Neural cell (in vitro differentiated cells): ENCODE results near the gene SLC1A2. TPM values are rescaled to one million over a fixed set of nuclear protein-coding genes. Genes with fewer than 3 reads are reported as not detected.

Experiments used
- H2AFZ ChIP-seq: fragments of 200-600, 300-800 bp; sonication (generic), shearing (Covaris generic); 2 replicates; pipeline ENCODE4 v1.6.0; 2014; ENCODE audit warnings: low read depth, mild to moderate bottlenecking, antibody characterized with exemption, low read length, moderate library complexity
- H3F3A ChIP-seq: fragments of 200-600 bp; shearing (Covaris generic); 2 replicates; pipeline ENCODE4 v1.6.1; 2016; ENCODE audit warnings: mild to moderate bottlenecking, moderate library complexity, mixed read lengths, antibody characterized with exemption, low read length; ENCODE audit not compliant: insufficient read depth, poor library complexity, severe bottlenecking
- H3K27ac ChIP-seq: fragments of 200-600, 300-800 bp; sonication (generic), shearing (Covaris generic); 2 replicates; pipeline ENCODE4 v1.5.1; 2014; ENCODE audit warnings: mild to moderate bottlenecking, low read length, moderate library complexity
- H3K27me3 ChIP-seq: fragments of 300-800, 200-600 bp; sonication (generic), shearing (Covaris generic); 2 replicates; pipeline ENCODE4 v1.6.0; 2014; ENCODE audit warnings: mild to moderate bottlenecking, low read depth, low read length, moderate library complexity; ENCODE audit not compliant: insufficient read depth
- H3K36me3 ChIP-seq: fragments of 300-800, 200-600 bp; sonication (generic), shearing (Covaris generic); 2 replicates; pipeline ENCODE4 v1.5.1; 2014; ENCODE audit warnings: mild to moderate bottlenecking, antibody characterized with exemption, low read length, moderate library complexity; ENCODE audit not compliant: insufficient read depth
- H3K4me2 ChIP-seq: fragments of 300-800, 200-600 bp; sonication (generic), shearing (Covaris generic); 2 replicates; pipeline ENCODE4 v1.6.0; 2014; ENCODE audit warnings: mild to moderate bottlenecking, low read length
- H3K4me3 ChIP-seq: fragments of 300-800, 200-600 bp; sonication (generic), shearing (Covaris generic); 2 replicates; pipeline ENCODE4 v1.5.1; 2014; ENCODE audit warnings: mild to moderate bottlenecking, low read length, moderate library complexity
- H3K79me2 ChIP-seq: fragments of 200-600 bp; shearing (Covaris generic); replicated peaks from 2 replicates; pipeline ENCODE4 v1.6.0; 2014; ENCODE audit warnings: mild to moderate bottlenecking, low read length, moderate library complexity; ENCODE audit not compliant: insufficient read depth
- H3K9ac ChIP-seq: fragments of 300-800, 200-600 bp; sonication (generic), shearing (Covaris generic); 2 replicates; pipeline ENCODE4 v1.6.1; 2016; ENCODE audit warnings: mild to moderate bottlenecking, low read length, mixed read lengths
- H3K9me2 ChIP-seq: fragments of 200-600 bp; shearing (Covaris generic); 2 replicates; pipeline ENCODE4 v1.6.1; 2016; ENCODE audit warnings: mild to moderate bottlenecking, low read length, mixed read lengths; ENCODE audit not compliant: insufficient read depth
- H3K9me3 ChIP-seq: fragments of 200-600, 300-800 bp; sonication (generic), shearing (Covaris generic); 2 replicates; pipeline ENCODE4 v1.6.1; 2016; ENCODE audit warnings: mild to moderate bottlenecking, mixed run types, low read length, moderate library complexity, mixed read lengths
- H4K20me1 ChIP-seq: fragments of 200-600 bp; shearing (Covaris generic); 2 replicates; pipeline ENCODE4 v1.6.1; 2016; ENCODE audit warnings: mild to moderate bottlenecking, mixed run types; ENCODE audit not compliant: insufficient read depth
- EP300 ChIP-seq: fragments of 450-650 bp; conservative IDR thresholded peaks from 2 replicates; pipeline ENCODE4 v1.6.1; 2014; ENCODE audit warnings: antibody characterized with exemption, mild to moderate bottlenecking, moderate library complexity; ENCODE audit not compliant: poor library complexity, severe bottlenecking
- EZH2 ChIP-seq: fragments of 200-600, 300-800 bp; shearing (Covaris generic), sonication (generic); IDR thresholded peaks from 2 replicates; pipeline ENCODE4 v1.6.1; 2014; ENCODE audit warnings: antibody characterized with exemption, low read length, borderline replicate concordance, mild to moderate bottlenecking; ENCODE audit not compliant: insufficient read depth, poor library complexity, severe bottlenecking
- MXI1 ChIP-seq: fragments of 450-650 bp; conservative IDR thresholded peaks from 2 replicates; pipeline ENCODE4 v1.6.1; 2014; ENCODE audit warnings: antibody characterized with exemption, mild to moderate bottlenecking; ENCODE audit not compliant: poor library complexity, severe bottlenecking
- POLR2AphosphoS5 ChIP-seq: IDR thresholded peaks from 2 replicates; pipeline ENCODE4 v1.6.1; 2012
- RAD21 ChIP-seq: fragments of 450-650 bp; conservative IDR thresholded peaks from 2 replicates; pipeline ENCODE4 v1.6.1; 2014; ENCODE audit warnings: antibody characterized with exemption, mild to moderate bottlenecking, moderate library complexity
- SMC3 ChIP-seq: fragments of 450-650 bp; conservative IDR thresholded peaks from 2 replicates; pipeline ENCODE4 v1.6.1; 2014; ENCODE audit warnings: antibody characterized with exemption, mild to moderate bottlenecking, moderate library complexity; ENCODE audit not compliant: poor library complexity
- TAF1 ChIP-seq: IDR thresholded peaks from 2 replicates; pipeline ENCODE4 v1.6.1; 2012; ENCODE audit warnings: low read depth
- polyA plus RNA-seq: library from polyadenylated mRNA; depleted of rRNA; stranded (reverse); fragments of >200 nt; gene quantifications from 2 replicates; pipeline ENCODE4 v1.2.3, GENCODE V29; 2014
- TF ChIP-seq, protein P1 (sequence below): IDR thresholded peaks from 2 replicates; pipeline ENCODE4 v1.6.1; 2012; ENCODE audit warnings: borderline replicate concordance
- TF ChIP-seq, protein P2 (sequence below): fragments of 450-650 bp; IDR thresholded peaks from 2 replicates; pipeline ENCODE4 v1.5.1; 2014; ENCODE audit warnings: antibody characterized with exemption, mild to moderate bottlenecking, moderate library complexity; ENCODE audit not compliant: poor library complexity, severe bottlenecking

SLC1A2 gene
- polyA plus RNA-seq, 1 donor from 2014 or later = 134 TPM

DNA sequence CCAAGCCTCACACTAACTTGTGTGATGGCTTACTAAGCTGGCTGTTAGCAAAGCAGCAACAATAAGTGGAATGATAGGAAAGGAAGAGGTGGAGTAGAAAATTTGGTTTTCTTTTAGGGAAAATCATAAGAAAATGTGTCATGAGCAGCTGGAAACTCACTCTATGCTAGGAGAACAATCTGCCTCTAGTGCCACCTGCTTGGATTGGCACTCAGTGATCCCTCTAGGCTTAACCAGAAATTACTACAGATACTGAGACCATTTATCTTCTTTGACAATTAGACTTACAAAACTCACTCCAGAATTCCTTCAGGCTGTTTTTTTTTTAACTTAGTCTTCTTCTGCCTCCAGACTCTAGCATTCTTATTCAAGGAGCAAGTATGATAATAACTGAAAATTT lies 163.1 kb downstream of the SLC1A2 start:
- no peaks in the 10 kb centered on the region for H3K27me3 ChIP-seq
- no peak overlapping the region for H3K4me2 ChIP-seq
- H3K9me3 ChIP-seq = no peaks in the 10 kb centered on the region
- no peaks in the 10 kb centered on the region for H3K9me2 ChIP-seq
- H2AFZ ChIP-seq = no peak overlapping the region
- H3K4me3 ChIP-seq = no peak overlapping the region
- no peaks in the 10 kb centered on the region for H4K20me1 ChIP-seq
- no peaks in the 10 kb centered on the region for H3F3A ChIP-seq
- TF ChIP-seq EZH2 = no peak
- H3K36me3 ChIP-seq = peaks cover under 1% of the 10 kb centered on the region
- no peaks in the 10 kb centered on the region for H3K79me2 ChIP-seq
- H3K27ac ChIP-seq = no peak overlapping the region
- no peak overlapping the region for H3K9ac ChIP-seq

DNA sequence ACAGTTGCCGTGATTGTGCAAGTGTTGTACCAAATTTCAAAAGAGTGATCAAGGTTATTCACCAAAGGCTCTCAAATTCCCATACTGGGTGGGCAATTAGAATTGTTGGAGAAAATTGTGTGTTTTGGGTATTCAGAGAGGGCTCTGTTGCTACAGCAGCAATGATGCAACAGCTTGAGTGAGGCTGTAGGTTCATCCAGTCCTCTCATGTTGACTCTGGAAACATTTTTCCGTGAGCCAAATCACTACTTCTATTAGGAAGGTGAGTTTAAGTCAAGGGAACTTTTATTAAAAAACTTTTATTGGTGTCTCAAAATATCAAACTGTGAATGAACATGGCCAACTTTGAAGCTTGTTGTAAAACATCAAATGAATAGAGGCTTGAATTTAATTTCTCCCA lies 163.8 kb downstream of the SLC1A2 start:
- Histone ChIP-seq H3K9ac (no peak overlapping the region), H3F3A (no peaks in the 10 kb centered on the region), H3K27me3 (no peaks in the 10 kb centered on the region), H3K9me3 (no peaks in the 10 kb centered on the region), H3K79me2 (no peaks in the 10 kb centered on the region), H2AFZ (no peak overlapping the region), H3K27ac (no peak overlapping the region), H3K4me3 (no peak overlapping the region), H3K4me2 (no peak overlapping the region), H3K36me3 (peaks cover 8% of the 10 kb centered on the region), H3K9me2 (no peaks in the 10 kb centered on the region), H4K20me1 (no peaks in the 10 kb centered on the region)
- TF ChIP-seq MXI1 (no peak), RAD21 (no peak)
- TF ChIP-seq, protein P1, sequence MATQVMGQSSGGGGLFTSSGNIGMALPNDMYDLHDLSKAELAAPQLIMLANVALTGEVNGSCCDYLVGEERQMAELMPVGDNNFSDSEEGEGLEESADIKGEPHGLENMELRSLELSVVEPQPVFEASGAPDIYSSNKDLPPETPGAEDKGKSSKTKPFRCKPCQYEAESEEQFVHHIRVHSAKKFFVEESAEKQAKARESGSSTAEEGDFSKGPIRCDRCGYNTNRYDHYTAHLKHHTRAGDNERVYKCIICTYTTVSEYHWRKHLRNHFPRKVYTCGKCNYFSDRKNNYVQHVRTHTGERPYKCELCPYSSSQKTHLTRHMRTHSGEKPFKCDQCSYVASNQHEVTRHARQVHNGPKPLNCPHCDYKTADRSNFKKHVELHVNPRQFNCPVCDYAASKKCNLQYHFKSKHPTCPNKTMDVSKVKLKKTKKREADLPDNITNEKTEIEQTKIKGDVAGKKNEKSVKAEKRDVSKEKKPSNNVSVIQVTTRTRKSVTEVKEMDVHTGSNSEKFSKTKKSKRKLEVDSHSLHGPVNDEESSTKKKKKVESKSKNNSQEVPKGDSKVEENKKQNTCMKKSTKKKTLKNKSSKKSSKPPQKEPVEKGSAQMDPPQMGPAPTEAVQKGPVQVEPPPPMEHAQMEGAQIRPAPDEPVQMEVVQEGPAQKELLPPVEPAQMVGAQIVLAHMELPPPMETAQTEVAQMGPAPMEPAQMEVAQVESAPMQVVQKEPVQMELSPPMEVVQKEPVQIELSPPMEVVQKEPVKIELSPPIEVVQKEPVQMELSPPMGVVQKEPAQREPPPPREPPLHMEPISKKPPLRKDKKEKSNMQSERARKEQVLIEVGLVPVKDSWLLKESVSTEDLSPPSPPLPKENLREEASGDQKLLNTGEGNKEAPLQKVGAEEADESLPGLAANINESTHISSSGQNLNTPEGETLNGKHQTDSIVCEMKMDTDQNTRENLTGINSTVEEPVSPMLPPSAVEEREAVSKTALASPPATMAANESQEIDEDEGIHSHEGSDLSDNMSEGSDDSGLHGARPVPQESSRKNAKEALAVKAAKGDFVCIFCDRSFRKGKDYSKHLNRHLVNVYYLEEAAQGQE = no peak

GRCh38 chr11:35253237-35253636 lies 166.1 kb downstream of the SLC1A2 start:
- Histone ChIP-seq H4K20me1 (no peaks in the 10 kb centered on the region), H3K4me2 (no peak overlapping the region)

More at GRCh38 chr11:35253237-35253636, 166.1 kb downstream of the SLC1A2 start:
- TF ChIP-seq EZH2 = no peak
- TF ChIP-seq POLR2AphosphoS5 = no peak
- TF ChIP-seq, protein P1 = no peak
- TF ChIP-seq SMC3 = no peak
- TF ChIP-seq RAD21 = no peak
- TF ChIP-seq, protein P2, sequence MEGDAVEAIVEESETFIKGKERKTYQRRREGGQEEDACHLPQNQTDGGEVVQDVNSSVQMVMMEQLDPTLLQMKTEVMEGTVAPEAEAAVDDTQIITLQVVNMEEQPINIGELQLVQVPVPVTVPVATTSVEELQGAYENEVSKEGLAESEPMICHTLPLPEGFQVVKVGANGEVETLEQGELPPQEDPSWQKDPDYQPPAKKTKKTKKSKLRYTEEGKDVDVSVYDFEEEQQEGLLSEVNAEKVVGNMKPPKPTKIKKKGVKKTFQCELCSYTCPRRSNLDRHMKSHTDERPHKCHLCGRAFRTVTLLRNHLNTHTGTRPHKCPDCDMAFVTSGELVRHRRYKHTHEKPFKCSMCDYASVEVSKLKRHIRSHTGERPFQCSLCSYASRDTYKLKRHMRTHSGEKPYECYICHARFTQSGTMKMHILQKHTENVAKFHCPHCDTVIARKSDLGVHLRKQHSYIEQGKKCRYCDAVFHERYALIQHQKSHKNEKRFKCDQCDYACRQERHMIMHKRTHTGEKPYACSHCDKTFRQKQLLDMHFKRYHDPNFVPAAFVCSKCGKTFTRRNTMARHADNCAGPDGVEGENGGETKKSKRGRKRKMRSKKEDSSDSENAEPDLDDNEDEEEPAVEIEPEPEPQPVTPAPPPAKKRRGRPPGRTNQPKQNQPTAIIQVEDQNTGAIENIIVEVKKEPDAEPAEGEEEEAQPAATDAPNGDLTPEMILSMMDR = no peak
- TF ChIP-seq EP300 = no peak
- no peak for TF ChIP-seq MXI1
- no peak for TF ChIP-seq TAF1
- H3K79me2 ChIP-seq = no peaks in the 10 kb centered on the region
- no peaks in the 10 kb centered on the region for H3K27me3 ChIP-seq
- no peaks in the 10 kb centered on the region for H3K9me3 ChIP-seq
- H3K4me3 ChIP-seq = no peak overlapping the region
- H3K9ac ChIP-seq = no peak overlapping the region
- no peak overlapping the region for H2AFZ ChIP-seq
- H3K9me2 ChIP-seq = no peaks in the 10 kb centered on the region
- H3K27ac ChIP-seq = no peak overlapping the region
- no peaks in the 10 kb centered on the region for H3F3A ChIP-seq
- peaks cover 11% of the 10 kb centered on the region for H3K36me3 ChIP-seq
